Heart left ventricle (tissue), 16 donors: ENCODE results near the gene LMAN1L. TPM values are rescaled to one million over a fixed set of nuclear protein-coding genes. Genes with fewer than 3 reads are reported as not detected.

ENCODE experiments used
- ATAC-seq, 4 donors: fragments of 200-7000 bp; cut with Tn5 transposase; one replicate each; pipeline ENCODE4 v1.9.1; 2020 to 2022; ENCODE audit warnings: moderate library complexity in 4 of 4, mild to moderate bottlenecking in 3 of 4, moderate number of reproducible peaks in 1 of 4
- DNase-seq, 5 donors: peaks; one replicate each; pipeline ENCODE4 v3.0.0-alpha.2; 2020
- H3K27ac ChIP-seq, 12 donors: fragments of 200-600 bp; sonication (generic) in 4 of 12; one replicate each; pipeline versions ENCODE4 v1.5.0 to v1.8.0; 2016 to 2022; ENCODE audit warnings: mild to moderate bottlenecking in 2 of 12
- H3K27me3 ChIP-seq, 9 donors: fragments of 200-600 bp; sonication (generic) in 2 of 9; one replicate each; pipeline versions ENCODE4 v1.5.1 to v1.8.0; 2016 to 2022; ENCODE audit warnings: mild to moderate bottlenecking in 3 of 9
- H3K36me3 ChIP-seq, 9 donors: fragments of 200-600 bp; sonication (generic) in 2 of 9; one replicate each; pipeline versions ENCODE4 v1.5.0 to v1.8.0; 2018 to 2022; ENCODE audit warnings: mild to moderate bottlenecking in 2 of 9
- H3K4me1 ChIP-seq, 12 donors: fragments of 200-600 bp; sonication (generic) in 4 of 12; one replicate each; pipeline versions ENCODE4 v1.5.0 to v1.8.0; 2016 to 2022; ENCODE audit warnings: mild to moderate bottlenecking in 3 of 12
- H3K4me3 ChIP-seq, 12 donors: fragments of 200-600 bp; sonication (generic) in 4 of 12; one replicate each; pipeline versions ENCODE4 v1.5.0 to v1.8.0; 2017 to 2022; ENCODE audit warnings: mild to moderate bottlenecking in 9 of 12, moderate library complexity in 4 of 12
- H3K9me3 ChIP-seq, 12 donors: fragments of 200-600 bp; sonication (generic) in 4 of 12; one replicate each; pipeline versions ENCODE4 v1.5.0 to v1.8.0; 2016 to 2022; ENCODE audit warnings: mild to moderate bottlenecking in 1 of 12
- POLR2A ChIP-seq, 2 donors: fragments of 450-650 bp; IDR thresholded peaks; one replicate each; pipeline ENCODE4 v1.6.1; 2017; ENCODE audit warnings: antibody characterized with exemption in 2 of 2, mild to moderate bottlenecking in 2 of 2, moderate library complexity in 2 of 2
- WGBS, 4 donors: extraction: QIAGEN DNeasy Blood & Tissue Kit in 2 of 4; methylation state at CpG; one replicate each; pipeline versions ENCODE4 v1.1.5 to v1.1.7; 2013 to 2018; 5-methylcytosine and 5-hydroxymethylcytosine counted together
- intact Hi-C, 10 donors: fragments of 100-400 bp; cut with DNase I; formaldehyde crosslinking; loops; one replicate each; pipeline versions ENCODE4 v1.11.1 to v1.14.2; 2022
- polyA plus RNA-seq, 2 donors: library from polyadenylated mRNA; stranded (reverse); fragments of 200-250 nt; gene quantifications; one replicate each; pipeline ENCODE4 v1.2.3, GENCODE V29; 2013
- total RNA-seq, 9 donors: library from RNA; depleted of rRNA in 2 of 9; stranded (reverse); fragments of >200 nt in 2 of 9; fragmentation: NEBNext Ultra II Directional in 3 of 9; extraction: Animal tissue kit (Norgen Biotek cat#: 25700) in 3 of 9; gene quantifications; one replicate each; pipeline versions ENCODE4 v1.1.0 to v1.2.4, GENCODE V29; 2016 to 2023
- TF ChIP-seq, protein P1 (sequence below), 12 donors: fragments of 200-600 bp; sonication (generic) in 4 of 12; IDR thresholded peaks; one replicate each; pipeline versions ENCODE4 v1.5.0 to v1.8.0; 2018 to 2022; ENCODE audit warnings: antibody characterized with exemption in 12 of 12, mild to moderate bottlenecking in 5 of 12
- donor health status: ischemic (EF 13 %, LVEDD 7.1; RV severe dilation, severe dysfunction).
- donor health status: healthy with polysubstance abuse.
- donor health status: DM: no; HTN: yes; CAD: no.
- donor health status: DM: no; HTN: no; CAD: no.
- donor health status: ischemic (EF 25% LVEDD 6.9; RV normal size, moderate dysfunction).
- donor health status: ischemic (EF 25% LVEDD 5.7; RV mildly dilated, moderate dysfunction).
- donor health status: healthy.
- donor health status: DM: yes; HTN: yes; CAD: no.
- donor health status: ischemic (EF 35%, LVEDD 5.7; RV mildly dilated, moderate dysfunction).
- donor health status: nonischemic (EF 11% LVEDD 7.7; RV severe dilation, severe dysfunction).
- donor health status: DM: yes; HTN: yes; CAD: no.
- donor health status: PGD.
- donor health status: ischemic (EF 29% LVEDD 5.4; RV normal size, mild dysfunction).
- donor health status: nonischemic (EF 23%, LVEDD 6.1; RV moderate dilation, normal function).

LMAN1L gene
- total and polyA plus RNA-seq, 11 donors = 0.19 to 16.3 (median 6.8) TPM; not detected in 1

DNA sequence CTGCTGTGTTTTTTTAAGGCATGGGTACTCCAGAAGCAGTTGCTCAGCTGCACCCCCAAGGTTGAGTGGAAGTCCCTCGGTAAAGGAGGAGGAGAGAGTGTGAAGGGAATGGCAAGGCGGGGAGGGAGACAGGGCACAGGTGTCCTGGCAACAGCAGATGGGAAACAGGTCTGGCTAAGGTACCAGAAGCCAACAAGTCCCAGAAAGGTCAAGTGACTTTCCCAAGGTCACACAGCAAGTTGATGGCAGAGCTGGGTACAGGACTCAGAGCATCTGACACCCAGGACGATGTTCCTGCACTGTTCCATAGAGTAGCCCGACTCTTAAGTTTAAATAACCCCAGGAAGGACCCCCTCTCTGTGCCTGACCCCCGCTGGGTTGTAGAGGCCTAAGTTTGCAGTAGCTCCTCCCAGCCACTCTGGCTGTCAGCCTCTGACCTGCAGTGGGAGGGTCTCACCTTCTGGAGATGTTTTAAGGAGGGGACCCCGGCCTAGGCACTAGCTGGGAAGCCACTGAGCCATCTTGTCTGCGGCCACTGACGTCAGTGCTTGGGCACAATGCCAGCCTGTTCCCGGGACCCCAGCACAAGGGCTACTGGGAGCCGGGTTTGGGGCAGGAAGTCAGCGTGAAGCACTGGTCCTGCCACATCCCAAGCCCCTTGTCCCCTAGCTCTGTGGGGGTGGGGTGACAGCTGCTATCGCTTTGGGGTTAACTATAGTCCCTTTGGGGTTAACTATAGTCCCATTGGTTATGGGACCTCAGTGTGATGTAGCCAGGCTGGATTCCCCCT is 20.2 kb upstream of the LMAN1L start:
- Histone ChIP-seq H3K4me3 (peak overlapping the region in 1 of 12 donors; percentile 15), H3K27me3 (no peaks in the 10 kb centered on the region), H3K36me3 (peaks cover 0 to 19% (median 0%) of the 10 kb centered on the region in 9 donors), H3K9me3 (no peaks in the 10 kb centered on the region), H3K4me1 (peaks cover 22 to 90% (median 63%) of the 10 kb centered on the region in 12 donors), H3K27ac (peak overlapping the region in 3 of 12 donors; percentile 11 to 97 (median 17))
- intact Hi-C loops = no loop called here
- TF ChIP-seq POLR2A (IDR thresholded peaks at IDR 0.05) = no peak
- TF ChIP-seq, protein P1, sequence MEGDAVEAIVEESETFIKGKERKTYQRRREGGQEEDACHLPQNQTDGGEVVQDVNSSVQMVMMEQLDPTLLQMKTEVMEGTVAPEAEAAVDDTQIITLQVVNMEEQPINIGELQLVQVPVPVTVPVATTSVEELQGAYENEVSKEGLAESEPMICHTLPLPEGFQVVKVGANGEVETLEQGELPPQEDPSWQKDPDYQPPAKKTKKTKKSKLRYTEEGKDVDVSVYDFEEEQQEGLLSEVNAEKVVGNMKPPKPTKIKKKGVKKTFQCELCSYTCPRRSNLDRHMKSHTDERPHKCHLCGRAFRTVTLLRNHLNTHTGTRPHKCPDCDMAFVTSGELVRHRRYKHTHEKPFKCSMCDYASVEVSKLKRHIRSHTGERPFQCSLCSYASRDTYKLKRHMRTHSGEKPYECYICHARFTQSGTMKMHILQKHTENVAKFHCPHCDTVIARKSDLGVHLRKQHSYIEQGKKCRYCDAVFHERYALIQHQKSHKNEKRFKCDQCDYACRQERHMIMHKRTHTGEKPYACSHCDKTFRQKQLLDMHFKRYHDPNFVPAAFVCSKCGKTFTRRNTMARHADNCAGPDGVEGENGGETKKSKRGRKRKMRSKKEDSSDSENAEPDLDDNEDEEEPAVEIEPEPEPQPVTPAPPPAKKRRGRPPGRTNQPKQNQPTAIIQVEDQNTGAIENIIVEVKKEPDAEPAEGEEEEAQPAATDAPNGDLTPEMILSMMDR (IDR thresholded peaks at IDR 0.05) = no peak
- WGBS, 4 donors = 55 to 73% (median 68%) methylated on average over 10 to 12 of the region's 12 CpGs
- DNase-seq (peak in 1 of 5 donors; percentile 60), ATAC-seq (no peak)

DNA sequence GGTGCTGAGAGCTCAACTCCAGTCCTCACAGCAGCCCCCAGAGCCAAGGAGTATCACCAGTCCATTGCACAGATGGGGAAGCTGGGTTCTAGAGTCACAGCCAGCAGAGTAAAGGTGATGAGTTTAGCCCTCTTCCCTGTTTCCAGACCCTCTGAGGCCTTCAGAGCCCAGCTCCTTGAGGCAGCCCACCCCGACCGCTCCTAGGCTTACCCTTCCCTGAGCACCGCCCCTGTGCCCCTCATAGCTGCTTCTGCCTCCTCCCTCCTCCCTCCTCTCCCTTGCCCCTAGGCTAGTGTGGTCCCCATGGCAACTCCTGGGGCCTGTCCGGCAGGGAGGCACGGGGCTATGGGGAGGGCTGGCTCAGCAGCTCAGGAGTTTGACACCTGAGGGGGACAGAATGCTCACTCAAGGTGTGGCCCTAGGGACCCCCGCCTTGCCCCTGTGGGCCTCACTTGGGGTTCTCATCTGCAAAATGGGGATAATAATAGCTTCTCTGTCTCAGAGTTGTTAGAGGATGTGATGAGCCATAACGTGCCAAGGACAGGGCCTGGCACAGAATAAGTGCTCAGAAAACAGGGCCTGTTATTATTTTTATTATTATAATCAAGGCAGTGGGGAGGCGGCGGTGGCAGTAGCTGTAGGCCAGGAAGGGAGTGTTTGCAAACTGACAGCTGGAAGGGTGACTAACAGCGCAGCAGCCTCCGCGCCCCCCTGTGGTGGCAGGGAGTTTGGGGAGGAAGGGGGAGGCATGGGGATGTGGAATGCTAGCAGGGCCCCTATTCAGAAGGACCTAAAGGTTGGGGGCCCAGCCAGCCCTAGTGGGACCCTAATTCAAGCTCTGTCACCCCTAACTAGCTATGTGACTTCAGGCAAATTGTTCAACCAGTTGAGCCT is 19.3 kb upstream of the LMAN1L start:
- Histone ChIP-seq H3K27ac (peak overlapping the region in 2 of 12 donors; percentile 11 to 97), H3K9me3 (no peaks in the 10 kb centered on the region), H3K4me1 (peaks cover 12 to 90% (median 58%) of the 10 kb centered on the region in 12 donors), H3K4me3 (no peak overlapping the region), H3K36me3 (peaks cover 0 to 24% (median 0%) of the 10 kb centered on the region in 9 donors), H3K27me3 (no peaks in the 10 kb centered on the region)
- DNase-seq = no peak
- ATAC-seq = no peak
- intact Hi-C loops = no loop called here
- TF ChIP-seq, protein P1 (IDR thresholded peaks at IDR 0.05) = peak in 4 of 12 donors; percentile 16 to 33 (median 22)
- TF ChIP-seq POLR2A (IDR thresholded peaks at IDR 0.05) = no peak
- 71 to 81% (median 78%) methylated on average over 12 of the region's 12 CpGs for WGBS, 4 donors

DNA sequence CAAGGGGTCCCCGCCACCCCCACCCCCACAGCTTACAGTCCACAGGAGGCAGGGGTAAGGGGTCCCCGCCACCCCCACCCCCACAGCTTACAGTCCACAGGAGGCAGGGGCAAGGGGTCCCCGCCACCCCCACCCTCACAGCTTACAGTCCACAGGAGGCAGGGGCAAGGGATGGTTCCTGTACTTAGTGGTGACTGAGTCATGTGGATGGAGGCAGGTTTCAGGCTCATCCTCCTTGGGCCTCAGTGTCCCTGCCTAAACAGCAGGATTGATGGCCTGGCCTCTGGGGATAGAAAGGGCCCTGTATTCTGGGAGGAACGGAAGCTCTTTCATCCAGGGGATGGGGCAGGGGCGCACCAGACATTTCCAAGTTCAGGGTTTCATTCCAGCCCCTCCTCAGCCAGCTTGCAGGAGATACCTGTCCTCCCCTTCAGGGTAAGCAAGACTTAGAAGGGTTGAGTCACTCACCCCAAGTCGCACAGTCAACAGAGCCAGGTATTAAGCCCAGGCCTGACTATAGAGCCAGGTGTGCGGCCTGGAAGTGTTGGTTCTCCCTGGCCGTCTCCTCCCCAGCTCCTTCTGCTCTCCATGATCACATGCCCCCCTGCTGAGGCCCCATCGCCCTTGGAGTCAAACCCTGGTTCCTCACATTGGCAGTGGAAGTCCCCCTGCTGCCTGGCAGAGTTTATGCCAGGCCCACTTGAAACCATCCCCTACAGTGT is 18.2 kb upstream of the LMAN1L start:
- H3K27ac ChIP-seq = peak overlapping the region in 1 of 12 donors; percentile 55
- peaks cover 10 to 90% (median 51%) of the 10 kb centered on the region in 12 donors for H3K4me1 ChIP-seq
- WGBS, 4 donors = 83 to 89% (median 87%) methylated on average over 4 to 7 of the region's 9 CpGs
- peaks cover 0 to 35% (median 4%) of the 10 kb centered on the region in 9 donors for H3K36me3 ChIP-seq
- TF ChIP-seq, protein P1 (IDR thresholded peaks at IDR 0.05) = no peak
- TF ChIP-seq POLR2A (IDR thresholded peaks at IDR 0.05) = no peak
- intact Hi-C loops = no loop called here
- DNase-seq (no peak), ATAC-seq (no peak)
- no peak overlapping the region for H3K4me3 ChIP-seq
- no peaks in the 10 kb centered on the region for H3K27me3 ChIP-seq
- no peaks in the 10 kb centered on the region for H3K9me3 ChIP-seq
